DMS 273 treated with DMSO at 0.1 percent for 48 hours (cell line): Measurements from ENCODE around the gene ZBTB4.

Experiments used
- DNase-seq: peaks from one replicate; lab custom pipeline; 2025; lab: John Stamatoyannopoulos, UW

ZBTB4 gene

DNA sequence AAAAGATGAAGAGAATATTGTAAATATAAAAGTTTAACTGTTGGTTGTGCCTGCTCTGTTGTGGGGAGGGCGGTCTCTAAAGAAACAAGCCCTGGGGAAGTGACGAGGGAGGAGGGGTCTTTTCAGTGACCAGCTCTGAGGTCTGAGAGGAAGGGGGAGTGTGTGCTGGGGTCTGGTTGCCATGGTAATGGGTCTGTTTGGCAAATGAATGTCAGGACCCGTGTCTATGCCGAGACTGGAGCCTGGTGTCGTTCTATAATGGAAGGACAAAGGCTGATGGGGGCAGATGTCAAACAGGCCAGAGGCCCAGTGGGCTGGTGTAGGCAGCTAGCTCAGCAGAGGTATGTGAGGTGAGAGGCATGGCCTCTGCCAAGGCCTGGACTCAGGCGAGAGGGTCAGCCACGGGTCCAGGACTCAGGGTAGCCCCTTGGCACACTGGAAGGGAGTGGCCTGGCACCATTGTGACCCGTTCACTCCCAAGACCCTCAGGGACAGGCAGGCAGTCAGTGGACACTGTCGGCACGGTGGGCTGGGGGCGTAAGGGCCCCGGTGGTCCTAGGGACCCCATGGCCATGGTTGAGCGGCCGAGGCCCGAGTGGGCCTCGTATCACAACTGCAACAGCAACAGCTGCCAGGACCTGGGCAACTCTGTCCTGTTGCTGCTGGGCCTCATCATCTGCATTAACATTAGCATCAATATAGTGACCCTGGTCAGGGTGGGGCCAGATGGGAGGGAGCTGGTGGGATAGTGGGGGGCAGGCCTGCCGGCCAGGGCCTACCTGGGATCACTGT lies 59.4 kb downstream of the ZBTB4 start, which contains the start of gene SPEM1:
Gene SPEM1, plus strand, starts transcription at position 506 of the 792 bp plus-strand sequence. Its CDS starts 61 bp downstream, at position 567.
- DNase-seq: no peak

DNA sequence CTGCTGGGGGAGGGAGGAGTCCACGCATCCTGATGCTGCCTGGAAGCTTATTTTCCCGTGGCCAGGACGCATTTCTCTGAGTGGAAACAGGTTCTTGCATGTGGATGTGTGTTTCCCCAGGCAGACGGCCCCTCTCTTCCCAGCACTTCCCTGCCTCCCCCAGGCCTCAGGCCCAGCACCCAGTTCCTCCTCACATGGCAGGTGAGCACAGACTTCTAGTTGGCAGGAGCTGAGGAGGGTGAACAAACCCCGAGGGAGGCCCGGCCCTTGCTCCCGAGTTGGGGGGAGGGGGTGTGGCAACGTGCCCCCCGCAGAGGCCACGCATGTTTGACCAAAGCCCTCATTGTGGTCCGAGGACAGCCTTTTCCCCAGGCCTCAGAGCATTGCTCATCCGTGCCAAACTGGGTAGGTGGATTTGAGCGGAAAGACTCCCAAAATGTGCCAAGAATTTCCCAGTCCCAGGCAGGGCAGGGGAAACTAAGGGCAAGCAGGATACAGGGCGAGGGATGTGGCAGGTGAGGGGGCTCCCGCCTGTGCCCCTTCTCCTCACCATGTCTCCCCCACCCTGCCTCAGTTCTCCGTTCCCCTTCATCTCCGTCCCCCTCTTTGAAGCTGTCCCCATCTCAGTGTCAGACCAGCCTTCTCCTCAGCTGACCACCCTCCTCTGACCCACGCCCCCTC lies 60.8 kb downstream of the ZBTB4 start:
- no peak for DNase-seq

DNA sequence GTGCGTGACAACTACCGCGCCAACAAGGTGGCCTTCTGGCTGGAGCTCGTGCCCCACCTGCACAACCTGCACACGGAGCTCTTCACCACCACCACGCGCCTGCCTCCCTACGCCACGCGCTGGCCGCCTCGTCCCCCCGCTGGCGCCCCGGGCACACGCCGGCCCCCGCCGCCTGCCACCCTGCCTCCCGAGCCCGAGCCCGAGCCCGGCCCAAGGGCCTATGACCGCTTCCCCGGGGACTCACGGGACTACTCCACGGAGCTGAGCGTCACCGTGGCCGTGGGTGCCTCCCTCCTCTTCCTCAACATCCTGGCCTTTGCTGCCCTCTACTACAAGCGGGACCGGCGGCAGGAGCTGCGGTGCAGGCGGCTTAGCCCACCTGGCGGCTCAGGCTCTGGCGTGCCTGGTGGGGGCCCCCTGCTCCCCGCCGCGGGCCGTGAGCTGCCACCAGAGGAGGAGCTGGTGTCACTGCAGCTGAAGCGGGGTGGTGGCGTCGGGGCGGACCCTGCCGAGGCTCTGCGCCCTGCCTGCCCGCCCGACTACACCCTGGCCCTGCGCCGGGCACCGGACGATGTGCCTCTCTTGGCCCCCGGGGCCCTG lies 62.3 kb downstream of the ZBTB4 start:
- DNase-seq: no peak

DNA sequence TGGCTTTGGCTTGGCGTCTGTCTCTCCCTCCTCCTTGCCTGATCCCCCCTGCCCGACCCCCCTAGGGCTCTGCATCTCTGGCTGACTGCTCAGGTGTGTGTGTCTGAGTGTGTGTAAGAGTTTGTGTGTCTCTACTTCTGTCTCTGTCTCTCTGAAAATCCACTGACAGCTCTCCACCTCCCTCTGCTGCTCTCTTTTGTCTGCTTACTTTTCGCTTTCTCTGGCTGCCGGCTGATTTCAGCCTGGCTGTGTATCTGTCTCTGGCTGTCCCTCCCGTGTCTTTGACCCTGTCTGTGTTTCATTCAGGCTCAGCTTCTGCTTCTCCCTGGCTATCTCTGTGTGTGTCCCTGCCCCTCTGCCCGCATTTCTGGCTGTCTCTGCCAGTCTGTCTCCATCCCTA lies 63.1 kb downstream of the ZBTB4 start:
- DNase-seq: no peak

DNA sequence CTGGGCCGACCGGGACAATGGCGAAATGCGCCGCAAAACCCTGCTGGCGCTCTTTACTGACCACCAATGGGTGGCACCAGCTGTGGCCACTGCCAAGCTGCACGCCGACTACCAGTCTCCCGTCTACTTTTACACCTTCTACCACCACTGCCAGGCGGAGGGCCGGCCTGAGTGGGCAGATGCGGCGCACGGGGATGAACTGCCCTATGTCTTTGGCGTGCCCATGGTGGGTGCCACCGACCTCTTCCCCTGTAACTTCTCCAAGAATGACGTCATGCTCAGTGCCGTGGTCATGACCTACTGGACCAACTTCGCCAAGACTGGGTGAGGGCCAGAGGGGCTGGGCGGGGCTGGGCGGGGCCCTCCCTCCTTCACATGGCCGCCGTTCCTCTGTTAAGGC lies 63.6 kb downstream of the ZBTB4 start:
- no peak for DNase-seq

DNA sequence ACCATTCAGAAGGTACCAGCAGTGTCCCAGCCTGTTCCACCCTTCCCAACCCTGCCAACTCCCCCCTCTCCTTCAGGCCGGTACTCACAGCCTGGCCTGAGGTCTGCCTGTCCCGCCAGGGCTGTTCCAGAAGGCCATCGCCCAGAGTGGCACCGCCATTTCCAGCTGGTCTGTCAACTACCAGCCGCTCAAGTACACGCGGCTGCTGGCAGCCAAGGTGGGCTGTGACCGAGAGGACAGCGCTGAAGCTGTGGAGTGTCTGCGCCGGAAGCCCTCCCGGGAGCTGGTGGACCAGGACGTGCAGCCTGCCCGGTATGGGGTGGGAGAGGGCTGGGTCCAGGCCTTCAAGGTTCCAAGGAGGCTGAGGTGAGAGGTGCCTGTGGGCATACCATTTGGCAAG lies 64.6 kb downstream of the ZBTB4 start:
- DNase-seq: no peak

DNA sequence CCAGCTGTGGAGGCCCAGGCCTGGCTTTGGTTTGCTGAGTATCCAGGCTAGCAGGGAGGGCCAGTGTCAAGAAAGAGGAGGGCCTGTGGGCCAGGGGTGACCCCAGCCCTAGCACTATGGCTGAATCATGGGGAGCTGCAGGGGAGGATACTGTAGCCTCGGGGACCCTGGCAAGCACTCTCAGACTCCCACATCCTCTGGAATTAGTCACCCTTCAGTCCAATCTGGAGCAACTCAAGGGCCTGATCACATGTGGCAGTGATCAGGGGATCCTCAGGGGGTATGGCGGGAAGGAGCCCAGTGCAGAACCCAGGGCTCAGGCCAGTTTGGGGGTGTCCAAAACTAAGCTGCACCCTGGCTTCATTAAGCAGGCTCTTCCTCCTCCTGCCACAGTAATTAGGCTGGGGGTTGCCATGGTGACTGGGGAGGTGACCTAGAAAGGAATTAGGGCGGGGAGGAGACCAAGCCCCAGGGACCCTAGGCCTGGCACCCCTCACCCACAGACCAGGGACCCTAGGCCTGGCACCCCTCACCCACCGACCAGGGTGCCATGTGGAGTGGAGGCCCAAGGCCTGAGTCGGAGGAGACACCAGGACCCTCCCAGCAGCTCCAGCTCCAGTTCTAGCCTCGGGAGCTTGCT lies 66.0 kb downstream of the ZBTB4 start:
- no peak for DNase-seq

DNA sequence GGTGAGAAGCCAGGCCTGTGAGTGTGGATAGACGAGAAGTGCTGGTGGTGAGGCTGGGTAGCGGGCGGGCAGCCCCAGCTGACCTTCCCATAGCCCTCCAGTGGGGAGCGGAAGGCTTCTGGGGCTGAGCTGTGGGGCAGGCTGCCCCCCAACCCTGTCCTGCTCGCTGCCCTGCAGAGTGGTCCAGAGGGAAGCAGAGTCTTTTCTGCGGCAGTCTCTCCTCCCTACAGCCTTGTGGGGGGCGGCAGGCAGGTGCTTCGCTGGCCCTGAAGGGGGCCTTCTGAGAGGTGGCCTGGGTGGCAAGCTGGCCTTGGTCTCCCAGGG lies 68.0 kb downstream of the ZBTB4 start:
- no peak for DNase-seq

DNA sequence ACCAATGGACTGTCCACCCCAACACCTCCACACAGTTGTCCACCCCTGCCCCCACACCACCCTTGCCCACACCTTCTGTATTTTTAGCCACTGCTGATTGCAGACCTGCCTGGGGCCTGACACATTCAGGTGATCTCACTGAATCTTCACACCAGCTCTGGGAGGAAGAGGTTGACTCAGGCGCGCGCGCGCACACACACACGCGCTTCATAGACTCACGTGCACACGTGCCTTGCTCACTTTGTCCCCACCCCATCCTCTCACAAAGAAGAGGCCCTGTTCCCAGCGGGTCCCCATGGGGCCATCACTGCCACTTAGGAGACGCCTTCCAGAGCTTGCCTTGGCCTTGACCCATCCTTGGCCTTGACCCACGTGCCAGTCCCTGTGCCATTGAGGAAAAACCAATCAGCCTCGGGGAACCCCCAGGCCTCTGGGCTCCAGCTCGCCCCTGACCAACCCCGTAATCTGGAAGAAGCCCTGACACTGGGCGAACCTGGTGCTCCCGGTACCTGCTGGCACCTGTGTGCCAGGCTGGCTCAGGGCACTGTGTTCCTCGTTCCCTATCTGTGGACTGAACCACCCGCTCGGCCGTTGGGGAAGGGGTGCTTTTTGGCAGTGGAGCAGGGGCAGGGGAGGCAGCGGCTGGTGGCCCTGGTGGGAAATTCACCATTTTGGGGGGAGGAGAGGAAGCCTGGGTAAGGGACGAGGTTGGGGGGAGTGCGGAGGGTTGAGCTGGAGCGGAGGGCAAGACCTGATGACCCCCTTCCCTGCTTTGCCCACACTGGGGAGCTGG lies 68.6 kb downstream of the ZBTB4 start:
- no peak for DNase-seq

DNA sequence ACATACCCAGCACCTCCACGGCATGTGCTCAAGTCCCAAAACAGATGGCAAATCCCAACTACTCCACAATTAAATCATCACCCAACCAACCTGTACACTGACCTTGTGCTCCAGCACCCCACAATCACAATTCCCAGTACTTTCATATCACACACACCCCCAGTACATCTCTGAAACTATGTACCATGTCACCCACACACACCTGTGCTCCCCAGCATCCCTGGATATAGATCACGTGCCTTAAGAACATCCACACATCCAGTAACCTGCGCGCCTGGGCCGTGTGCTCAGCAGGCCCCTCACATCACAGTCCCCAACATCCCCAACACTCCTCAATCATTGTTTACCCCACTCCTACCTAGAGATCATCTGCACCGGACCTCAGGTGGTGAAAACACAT lies 69.7 kb downstream of the ZBTB4 start:
- DNase-seq: no peak
